Upper lobe of left lung (tissue), 4 donors: Measurements from ENCODE around the gene PRR5.

Source experiments
- POLR2A ChIP-seq, 4 donors: fragments of 450-650 bp; IDR thresholded peaks; one replicate each; pipeline ENCODE4 v1.5.1; 2016 to 2017; ENCODE audit warnings: antibody characterized with exemption in 4 of 4, mild to moderate bottlenecking in 2 of 4
- POLR2AphosphoS5 ChIP-seq, 2 donors: sonication (generic); formaldehyde crosslinking; IDR thresholded peaks; one replicate each; pipeline ENCODE4 v1.5.1; 2017; ENCODE audit warnings: antibody characterized with exemption in 2 of 2
- TF ChIP-seq, protein P1 (sequence below), 6 experiments: fragments of 450-650 bp in 4 of 6; fragments of 200-600 bp in 2 of 6; sonication (generic) in 2 of 6; IDR thresholded peaks; one replicate each; pipeline ENCODE4 v1.5.1; 2016 to 2019; ENCODE audit warnings: antibody characterized with exemption in 6 of 6

DNA sequence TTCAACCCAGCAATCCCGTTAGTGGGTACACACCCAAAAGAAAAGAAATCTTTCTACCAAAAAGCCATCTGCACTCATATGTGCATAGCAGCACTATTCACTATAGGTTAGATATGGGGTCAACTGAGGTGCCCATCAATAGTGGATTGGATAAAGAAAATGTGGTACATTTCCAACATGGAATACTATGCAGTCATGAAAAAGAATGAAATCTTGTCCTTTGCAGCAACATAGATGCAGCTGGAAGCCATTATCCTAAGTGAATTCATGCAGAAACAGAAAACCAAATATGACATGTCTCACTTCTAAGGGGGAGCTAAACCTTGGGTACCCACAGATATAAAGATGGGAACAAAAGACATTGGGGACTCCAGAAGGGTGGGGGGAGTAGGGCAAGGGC, 48.5 kb downstream of the PRR5 start:
- TF ChIP-seq, protein P1, sequence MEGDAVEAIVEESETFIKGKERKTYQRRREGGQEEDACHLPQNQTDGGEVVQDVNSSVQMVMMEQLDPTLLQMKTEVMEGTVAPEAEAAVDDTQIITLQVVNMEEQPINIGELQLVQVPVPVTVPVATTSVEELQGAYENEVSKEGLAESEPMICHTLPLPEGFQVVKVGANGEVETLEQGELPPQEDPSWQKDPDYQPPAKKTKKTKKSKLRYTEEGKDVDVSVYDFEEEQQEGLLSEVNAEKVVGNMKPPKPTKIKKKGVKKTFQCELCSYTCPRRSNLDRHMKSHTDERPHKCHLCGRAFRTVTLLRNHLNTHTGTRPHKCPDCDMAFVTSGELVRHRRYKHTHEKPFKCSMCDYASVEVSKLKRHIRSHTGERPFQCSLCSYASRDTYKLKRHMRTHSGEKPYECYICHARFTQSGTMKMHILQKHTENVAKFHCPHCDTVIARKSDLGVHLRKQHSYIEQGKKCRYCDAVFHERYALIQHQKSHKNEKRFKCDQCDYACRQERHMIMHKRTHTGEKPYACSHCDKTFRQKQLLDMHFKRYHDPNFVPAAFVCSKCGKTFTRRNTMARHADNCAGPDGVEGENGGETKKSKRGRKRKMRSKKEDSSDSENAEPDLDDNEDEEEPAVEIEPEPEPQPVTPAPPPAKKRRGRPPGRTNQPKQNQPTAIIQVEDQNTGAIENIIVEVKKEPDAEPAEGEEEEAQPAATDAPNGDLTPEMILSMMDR (IDR thresholded peaks at IDR 0.05): no peak
- TF ChIP-seq POLR2A (IDR thresholded peaks at IDR 0.05) (no peak), POLR2AphosphoS5 (IDR thresholded peaks at IDR 0.05) (no peak)
